Upper lobe of left lung (tissue), 6 donors: ENCODE results near the gene RARS1. TPM values are rescaled to one million over a fixed set of nuclear protein-coding genes. Genes with fewer than 3 reads are reported as not detected.
A peak's percentile ranks its signal among the peaks of the same experiment; 100 is the strongest.

ENCODE experiments used
- ATAC-seq, 2 donors: fragments of 200-7000 bp; cut with Tn5 transposase; one replicate each; pipeline ENCODE4 v1.9.1; 2022; ENCODE audit warnings: mild to moderate bottlenecking in 2 of 2, moderate library complexity in 2 of 2; ENCODE audit not compliant: low FRiP score in 2 of 2
- DNase-seq, 2 donors: peaks; one replicate each; pipeline ENCODE4 v3.0.0-alpha.2; 2019 to 2020
- H3K27ac ChIP-seq, 4 donors: fragments of 200-600 bp; sonication (generic); one replicate each; pipeline ENCODE4 v1.5.1; 2016 to 2019
- H3K27me3 ChIP-seq, 4 donors: fragments of 200-600 bp; sonication (generic); one replicate each; pipeline ENCODE4 v1.5.1; 2017 to 2019
- H3K36me3 ChIP-seq, 4 donors: fragments of 200-600 bp; sonication (generic); one replicate each; pipeline ENCODE4 v1.5.1; 2016 to 2019
- H3K4me1 ChIP-seq, 4 donors: fragments of 200-600 bp; sonication (generic); one replicate each; pipeline ENCODE4 v1.5.1; 2018 to 2019
- H3K4me3 ChIP-seq, 4 donors: fragments of 200-600 bp; sonication (generic); one replicate each; pipeline ENCODE4 v1.5.1; 2017 to 2019; ENCODE audit warnings: mild to moderate bottlenecking in 2 of 4, moderate library complexity in 1 of 4
- H3K9me3 ChIP-seq, 4 donors: fragments of 200-600 bp; sonication (generic); one replicate each; pipeline ENCODE4 v1.5.1; 2018 to 2019
- EP300 ChIP-seq, 4 donors: sonication (generic); formaldehyde crosslinking; IDR thresholded peaks; one replicate each; pipeline ENCODE4 v1.5.1; 2017; ENCODE audit warnings: antibody characterized with exemption in 4 of 4, control low read depth in 2 of 4
- POLR2A ChIP-seq, 4 donors: fragments of 450-650 bp; IDR thresholded peaks; one replicate each; pipeline ENCODE4 v1.5.1; 2016 to 2017; ENCODE audit warnings: antibody characterized with exemption in 4 of 4, mild to moderate bottlenecking in 2 of 4
- POLR2AphosphoS5 ChIP-seq, 2 donors: sonication (generic); formaldehyde crosslinking; IDR thresholded peaks; one replicate each; pipeline ENCODE4 v1.5.1; 2017; ENCODE audit warnings: antibody characterized with exemption in 2 of 2
- WGBS, 2 donors: methylation state at CpG; one replicate each; pipeline ENCODE4 v1.1.5; 2017 to 2018; 5-methylcytosine and 5-hydroxymethylcytosine counted together
- total RNA-seq, 6 donors: library from RNA; depleted of rRNA in 4 of 6; stranded (reverse); fragments of >200 nt in 4 of 6; gene quantifications; one replicate each; pipeline versions ENCODE4 v1.1.0 to v1.2.1, GENCODE V29; 2016 to 2021
- TF ChIP-seq, protein P1 (sequence below), 6 experiments: fragments of 450-650 bp in 4 of 6; fragments of 200-600 bp in 2 of 6; sonication (generic) in 2 of 6; IDR thresholded peaks; one replicate each; pipeline ENCODE4 v1.5.1; 2016 to 2019; ENCODE audit warnings: antibody characterized with exemption in 6 of 6
- donor health status: DM: no; HTN: no; CAD: no; lungs with moderate emphysema.
- donor health status: DM: no; HTN: yes; CAD: no; lungs with severe emphysema.

The RARS1 gene
- total RNA-seq, 6 donors from 2014 or later: 21.3 to 70.0 (median 53.0) TPM

DNA sequence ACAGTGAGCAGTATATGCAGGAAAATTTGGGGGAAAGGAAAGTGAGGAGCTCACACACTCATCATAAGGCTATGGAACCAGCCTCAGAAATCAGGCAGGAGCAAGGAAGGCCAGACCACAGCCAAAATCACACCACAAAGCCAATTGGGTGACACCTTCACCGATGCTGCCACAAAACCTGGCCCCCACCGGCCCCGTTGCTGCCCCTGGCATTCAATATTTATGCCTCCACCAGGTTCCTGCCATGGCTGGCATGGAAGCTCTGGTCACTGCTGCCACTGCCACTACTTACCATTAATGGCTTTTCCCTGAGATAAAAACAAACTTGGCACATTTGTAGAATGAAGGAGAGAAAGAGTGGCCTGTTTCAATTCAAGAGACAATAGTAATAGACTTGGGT lies 28.7 kb upstream of the RARS1 start:
- H3K4me3 ChIP-seq: no peak overlapping the region
- ATAC-seq (no peak), DNase-seq (no peak)
- TF ChIP-seq POLR2AphosphoS5 (IDR thresholded peaks at IDR 0.05): no peak
- no peak for TF ChIP-seq POLR2A (IDR thresholded peaks at IDR 0.05)
- TF ChIP-seq, protein P1, sequence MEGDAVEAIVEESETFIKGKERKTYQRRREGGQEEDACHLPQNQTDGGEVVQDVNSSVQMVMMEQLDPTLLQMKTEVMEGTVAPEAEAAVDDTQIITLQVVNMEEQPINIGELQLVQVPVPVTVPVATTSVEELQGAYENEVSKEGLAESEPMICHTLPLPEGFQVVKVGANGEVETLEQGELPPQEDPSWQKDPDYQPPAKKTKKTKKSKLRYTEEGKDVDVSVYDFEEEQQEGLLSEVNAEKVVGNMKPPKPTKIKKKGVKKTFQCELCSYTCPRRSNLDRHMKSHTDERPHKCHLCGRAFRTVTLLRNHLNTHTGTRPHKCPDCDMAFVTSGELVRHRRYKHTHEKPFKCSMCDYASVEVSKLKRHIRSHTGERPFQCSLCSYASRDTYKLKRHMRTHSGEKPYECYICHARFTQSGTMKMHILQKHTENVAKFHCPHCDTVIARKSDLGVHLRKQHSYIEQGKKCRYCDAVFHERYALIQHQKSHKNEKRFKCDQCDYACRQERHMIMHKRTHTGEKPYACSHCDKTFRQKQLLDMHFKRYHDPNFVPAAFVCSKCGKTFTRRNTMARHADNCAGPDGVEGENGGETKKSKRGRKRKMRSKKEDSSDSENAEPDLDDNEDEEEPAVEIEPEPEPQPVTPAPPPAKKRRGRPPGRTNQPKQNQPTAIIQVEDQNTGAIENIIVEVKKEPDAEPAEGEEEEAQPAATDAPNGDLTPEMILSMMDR (IDR thresholded peaks at IDR 0.05): no peak
- no peak for TF ChIP-seq EP300 (IDR thresholded peaks at IDR 0.05)
- H3K4me1 ChIP-seq: no peaks in the 10 kb centered on the region
- no peaks in the 10 kb centered on the region for H3K9me3 ChIP-seq
- H3K27ac ChIP-seq: no peak overlapping the region
- H3K36me3 ChIP-seq: peaks cover 0 to 32% (median 19%) of the 10 kb centered on the region in 4 donors
- no peaks in the 10 kb centered on the region for H3K27me3 ChIP-seq
- WGBS, 2 donors: 93 to 94% methylated on average over 3 of the region's 3 CpGs

DNA sequence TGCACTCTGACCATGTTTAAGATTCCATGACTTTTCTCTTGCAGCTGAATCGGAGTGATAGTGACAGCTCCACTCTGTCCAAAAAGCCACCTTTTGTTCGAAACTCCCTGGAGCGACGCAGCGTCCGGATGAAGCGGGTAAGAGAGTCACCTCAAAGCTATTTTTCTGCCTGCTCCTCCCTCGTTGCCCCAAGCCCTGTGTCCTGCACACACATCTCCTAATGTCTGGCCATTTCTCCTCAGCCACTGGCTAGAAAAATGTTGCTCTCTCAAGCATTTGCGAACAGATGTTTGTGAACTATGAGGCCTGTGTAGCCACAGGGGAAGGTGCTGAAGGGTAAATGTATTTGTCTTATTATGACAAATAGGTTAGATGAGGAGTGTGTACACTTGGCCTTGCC lies 25.7 kb upstream of the RARS1 start:
- Histone ChIP-seq H3K9me3 (no peaks in the 10 kb centered on the region), H3K27ac (no peak overlapping the region), H3K4me1 (no peaks in the 10 kb centered on the region), H3K27me3 (no peaks in the 10 kb centered on the region), H3K4me3 (no peak overlapping the region), H3K36me3 (peaks cover 0 to 28% (median 10%) of the 10 kb centered on the region in 4 donors)
- no peak for ATAC-seq
- TF ChIP-seq POLR2AphosphoS5 (IDR thresholded peaks at IDR 0.05) (no peak), EP300 (IDR thresholded peaks at IDR 0.05) (no peak), POLR2A (IDR thresholded peaks at IDR 0.05) (no peak)
- TF ChIP-seq, protein P1 (IDR thresholded peaks at IDR 0.05): no peak
- no peak for DNase-seq
- 91 to 93% methylated on average over 9 of the region's 9 CpGs for WGBS, 2 donors

DNA sequence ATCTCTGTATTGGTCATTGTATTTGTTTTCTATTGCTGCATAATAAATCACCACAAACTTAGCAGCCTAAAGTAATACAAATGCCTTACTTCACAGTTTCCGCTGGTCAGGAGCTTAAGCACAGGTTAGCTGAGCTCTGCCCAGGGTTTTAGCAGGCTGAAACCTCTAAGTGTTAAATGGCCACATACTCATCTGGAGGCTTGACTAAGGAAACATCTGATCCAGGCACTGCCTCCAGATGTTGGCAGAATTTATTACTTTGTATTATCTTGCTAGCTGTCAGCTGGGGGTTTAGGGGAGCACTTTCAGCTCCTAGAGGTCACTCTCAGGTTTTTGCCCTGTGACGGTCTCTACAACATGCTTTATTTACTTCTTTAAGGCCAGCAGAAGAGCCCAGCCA lies 23.2 kb upstream of the RARS1 start:
- no peak for DNase-seq
- no peaks in the 10 kb centered on the region for H3K4me1 ChIP-seq
- TF ChIP-seq, protein P1 (IDR thresholded peaks at IDR 0.05): no peak
- TF ChIP-seq POLR2AphosphoS5 (IDR thresholded peaks at IDR 0.05) (no peak), EP300 (IDR thresholded peaks at IDR 0.05) (no peak), POLR2A (IDR thresholded peaks at IDR 0.05) (no peak)
- H3K27ac ChIP-seq: no peak overlapping the region
- H3K36me3 ChIP-seq: peaks cover 0 to 23% (median 9%) of the 10 kb centered on the region in 4 donors
- ATAC-seq: no peak
- H3K4me3 ChIP-seq: no peak overlapping the region
- no peaks in the 10 kb centered on the region for H3K9me3 ChIP-seq
- 97% methylated on average over 2 of the region's 2 CpGs for WGBS, 2 donors
- no peaks in the 10 kb centered on the region for H3K27me3 ChIP-seq

DNA sequence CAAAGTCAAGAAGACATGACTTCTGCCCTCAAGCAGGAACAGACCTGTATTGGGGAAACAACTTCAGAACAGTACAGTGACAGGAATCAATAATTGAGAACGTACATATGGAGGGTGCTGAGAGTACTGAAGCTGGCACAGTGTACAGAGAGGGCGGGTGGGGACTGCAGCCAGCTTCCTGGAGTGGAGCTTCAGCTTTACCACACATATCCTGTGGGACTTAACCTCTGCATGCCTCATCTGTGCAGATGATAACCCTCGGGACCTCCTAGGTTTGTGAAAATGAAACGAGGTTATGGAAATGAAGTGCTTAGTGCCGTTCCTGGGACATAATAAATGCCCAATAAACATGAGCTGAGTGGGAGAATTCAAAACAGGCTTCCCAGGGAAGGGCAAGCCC lies 22.1 kb upstream of the RARS1 start:
- H3K36me3 ChIP-seq: peaks cover 0 to 23% (median 9%) of the 10 kb centered on the region in 4 donors
- no peak overlapping the region for H3K4me3 ChIP-seq
- no peaks in the 10 kb centered on the region for H3K4me1 ChIP-seq
- H3K9me3 ChIP-seq: no peaks in the 10 kb centered on the region
- DNase-seq (no peak), ATAC-seq (no peak)
- no peak overlapping the region for H3K27ac ChIP-seq
- no peaks in the 10 kb centered on the region for H3K27me3 ChIP-seq
- TF ChIP-seq, protein P1 (IDR thresholded peaks at IDR 0.05): no peak
- TF ChIP-seq EP300 (IDR thresholded peaks at IDR 0.05) (no peak), POLR2A (IDR thresholded peaks at IDR 0.05) (no peak), POLR2AphosphoS5 (IDR thresholded peaks at IDR 0.05) (no peak)
- 38% methylated on average over 5 of the region's 5 CpGs for WGBS, 2 donors

DNA sequence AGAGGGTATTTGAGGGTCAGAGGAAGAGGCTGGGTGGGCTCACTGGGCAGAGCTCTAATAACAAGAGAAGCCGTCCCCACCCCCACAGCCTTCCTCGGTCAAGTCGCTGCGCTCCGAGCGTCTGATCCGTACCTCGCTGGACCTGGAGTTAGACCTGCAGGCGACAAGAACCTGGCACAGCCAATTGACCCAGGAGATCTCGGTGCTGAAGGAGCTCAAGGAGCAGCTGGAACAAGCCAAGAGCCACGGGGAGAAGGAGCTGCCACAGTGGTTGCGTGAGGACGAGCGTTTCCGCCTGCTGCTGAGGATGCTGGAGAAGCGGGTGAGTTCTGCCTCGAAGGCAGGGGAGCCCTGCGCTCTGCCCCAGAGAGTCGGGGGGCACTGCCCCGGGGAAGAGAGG lies 21.6 kb upstream of the RARS1 start:
- no peaks in the 10 kb centered on the region for H3K27me3 ChIP-seq
- H3K4me3 ChIP-seq: no peak overlapping the region
- H3K27ac ChIP-seq: no peak overlapping the region
- TF ChIP-seq EP300 (IDR thresholded peaks at IDR 0.05): no peak
- TF ChIP-seq POLR2AphosphoS5 (IDR thresholded peaks at IDR 0.05): no peak
- TF ChIP-seq POLR2A (IDR thresholded peaks at IDR 0.05): no peak
- TF ChIP-seq, protein P1 (IDR thresholded peaks at IDR 0.05): no peak
- peaks cover 0 to 23% (median 8%) of the 10 kb centered on the region in 4 donors for H3K36me3 ChIP-seq
- no peaks in the 10 kb centered on the region for H3K4me1 ChIP-seq
- WGBS, 2 donors: 86 to 91% methylated on average over 15 to 16 of the region's 20 CpGs
- ATAC-seq: no peak
- DNase-seq: peak in 1 of 2 donors; percentile 52
- no peaks in the 10 kb centered on the region for H3K9me3 ChIP-seq
